VCaP (cell line): ENCODE measurements around the gene MYBPH.

Experiments used
- H3K27ac ChIP-seq: fragments of 450-650 bp; 2 replicates; pipeline ENCODE4 v1.5.1; 2017
- CTCF ChIP-seq: fragments of 450-650 bp; conservative IDR thresholded peaks from 2 replicates; pipeline ENCODE4 v1.5.1; 2017; ENCODE audit warnings: mild to moderate bottlenecking, moderate library complexity

MYBPH gene

DNA sequence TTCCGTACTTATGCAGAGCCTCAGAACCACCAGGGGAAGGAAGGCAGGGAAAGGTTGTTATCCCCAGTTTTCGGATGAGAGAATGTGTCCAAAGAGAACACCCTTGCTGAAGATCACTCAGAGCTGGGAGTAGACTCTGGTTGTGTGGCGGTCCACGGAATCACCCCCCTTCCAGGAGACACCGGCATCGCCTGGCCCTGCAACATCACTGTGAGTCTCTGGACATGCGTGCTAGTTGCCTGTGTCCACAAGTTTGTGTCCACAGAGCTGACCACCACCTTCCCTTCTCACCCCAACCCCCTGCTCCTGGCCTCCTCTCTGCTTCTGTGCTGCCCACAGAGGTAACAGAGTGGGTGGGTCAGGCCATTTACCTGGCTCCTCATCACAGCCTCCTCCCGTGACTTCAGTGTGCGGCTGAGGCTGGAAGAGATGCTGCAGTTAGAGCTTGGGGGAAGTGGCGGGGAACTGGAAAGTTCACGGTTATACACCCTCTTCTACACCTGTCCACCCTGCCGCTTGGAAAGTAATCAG lies 7.3 kb downstream of the MYBPH start:
- TF ChIP-seq CTCF: no peak
- H3K27ac ChIP-seq: no peak overlapping the region

GRCh38 chr1:203167913-203168200 lies 7.8 kb downstream of the MYBPH start:
- no peak for TF ChIP-seq CTCF
- H3K27ac ChIP-seq: no peak overlapping the region

DNA sequence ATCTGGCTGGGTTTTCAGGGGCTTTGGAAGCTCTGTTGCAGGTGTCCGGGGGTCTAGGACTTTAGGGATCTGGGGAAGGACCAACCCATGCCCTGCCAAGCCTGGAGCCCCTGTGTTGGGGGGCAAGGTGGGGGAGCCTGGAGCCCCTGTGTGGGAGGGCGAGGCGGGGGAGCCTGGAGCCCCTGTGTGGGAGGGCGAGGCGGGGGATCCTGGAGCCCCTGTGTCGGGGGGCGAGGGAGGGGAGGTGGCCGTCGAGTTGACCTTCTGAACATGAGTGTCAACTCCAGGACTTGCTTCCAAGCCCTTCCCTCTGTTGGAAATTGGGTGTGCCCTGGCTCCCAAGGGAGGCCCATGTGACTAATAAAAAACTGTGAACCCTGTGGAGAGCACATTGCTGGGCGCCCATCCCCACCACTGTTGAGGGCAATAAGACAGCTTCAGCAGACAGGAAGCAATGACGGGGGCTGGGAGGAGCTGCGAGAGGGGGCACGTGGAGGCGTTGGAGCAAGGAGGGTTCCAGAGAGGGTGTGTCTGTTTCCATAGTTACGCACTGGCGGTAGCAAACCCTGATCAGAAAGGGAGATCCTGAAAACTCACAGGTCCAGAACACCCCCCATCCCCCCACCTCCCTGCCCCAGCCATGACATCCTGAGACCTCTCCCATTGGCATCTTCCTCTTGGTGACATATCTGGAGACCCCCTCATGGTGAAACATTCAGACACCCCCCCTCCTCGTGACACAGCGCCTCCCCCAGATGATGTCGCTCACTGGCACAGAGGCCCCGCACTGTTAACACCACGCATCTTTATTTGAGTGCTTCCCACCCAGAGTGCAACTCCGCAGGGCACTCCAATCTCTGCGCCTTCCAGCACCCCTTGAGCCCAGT lies 8.4 kb downstream of the MYBPH start:
- no peak overlapping the region for H3K27ac ChIP-seq
- no peak for TF ChIP-seq CTCF

- no peak; the same call in 1 of the 2 replicates for TF ChIP-seq CTCF
- no peak overlapping the region for H3K27ac ChIP-seq
Observed at GRCh38 chr1:203166192-203166940, 9.3 kb downstream of the MYBPH start.

GRCh38 chr1:203165800-203166161 lies 9.8 kb downstream of the MYBPH start:
- H3K27ac ChIP-seq: no peak overlapping the region
- no peak for TF ChIP-seq CTCF

DNA sequence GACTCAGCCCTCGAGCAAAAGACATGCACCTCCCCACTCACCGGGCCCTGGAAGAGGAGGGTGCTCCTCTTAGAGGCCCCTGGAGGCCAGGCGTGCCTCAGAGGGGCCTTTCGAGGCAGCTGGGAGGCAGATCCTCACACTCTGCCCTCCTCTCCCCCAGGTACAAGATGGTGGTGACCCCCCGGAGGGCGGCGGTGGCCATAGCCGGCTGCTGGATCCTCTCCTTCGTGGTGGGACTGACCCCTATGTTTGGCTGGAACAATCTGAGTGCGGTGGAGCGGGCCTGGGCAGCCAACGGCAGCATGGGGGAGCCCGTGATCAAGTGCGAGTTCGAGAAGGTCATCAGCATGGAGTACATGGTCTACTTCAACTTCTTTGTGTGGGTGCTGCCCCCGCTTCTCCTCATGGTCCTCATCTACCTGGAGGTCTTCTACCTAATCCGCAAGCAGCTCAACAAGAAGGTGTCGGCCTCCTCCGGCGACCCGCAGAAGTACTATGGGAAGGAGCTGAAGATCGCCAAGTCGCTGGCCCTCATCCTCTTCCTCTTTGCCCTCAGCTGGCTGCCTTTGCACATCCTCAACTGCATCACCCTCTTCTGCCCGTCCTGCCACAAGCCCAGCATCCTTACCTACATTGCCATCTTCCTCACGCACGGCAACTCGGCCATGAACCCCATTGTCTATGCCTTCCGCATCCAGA lies 10.4 kb downstream of the MYBPH start:
- TF ChIP-seq CTCF: no peak
- no peak overlapping the region for H3K27ac ChIP-seq
